GM18873 (cell line): ENCODE results near the gene ADM2.

ENCODE experiments used
- ATAC-seq: cut with Tn5 transposase; IDR thresholded peaks from one replicate; pipeline ENCODE4 v1.9.1; 2021; ENCODE audit warnings: mild to moderate bottlenecking, moderate library complexity, moderate number of reproducible peaks; ENCODE audit not compliant: unreplicated experiment, low FRiP score

Gene ADM2

GRCh38 chr22:50522806-50523438 lies 41.6 kb downstream of the ADM2 start:
- no peak for ATAC-seq

GRCh38 chr22:50523458-50523805 lies 42.1 kb downstream of the ADM2 start:
- ATAC-seq, result no peak

- ATAC-seq, result no peak
Observed at GRCh38 chr22:50523806-50524675, 42.7 kb downstream of the ADM2 start.

- no peak for ATAC-seq
Observed at GRCh38 chr22:50524676-50525103, 43.3 kb downstream of the ADM2 start.

- ATAC-seq, result peak; percentile 33
Observed at GRCh38 chr22:50525104-50525857, 43.9 kb downstream of the ADM2 start, which contains the start of gene SCO2. TSS of gene SCO2 (minus strand) at chr22:50525598. CDS start at chr22:50524411, 1,187 bp downstream.

- no peak for ATAC-seq
Observed at GRCh38 chr22:50525858-50526107, 44.4 kb downstream of the ADM2 start.

GRCh38 chr22:50526108-50526833 lies 44.9 kb downstream of the ADM2 start:
- peak; percentile 13 for ATAC-seq

GRCh38 chr22:50526834-50527801 lies 45.8 kb downstream of the ADM2 start:
- no peak for ATAC-seq

GRCh38 chr22:50527921-50528681 lies 46.8 kb downstream of the ADM2 start:
- ATAC-seq, result no peak

- ATAC-seq, result no peak
Observed at GRCh38 chr22:50528682-50529415, 47.5 kb downstream of the ADM2 start.

GRCh38 chr22:50529416-50529896 lies 48.1 kb downstream of the ADM2 start:
- no peak for ATAC-seq

GRCh38 chr22:50529897-50530579 lies 48.7 kb downstream of the ADM2 start, which contains the start of gene TYMP:
TSS of gene TYMP (minus strand) at chr22:50530012. CDS start at chr22:50529709, 303 bp downstream.
- ATAC-seq, result no peak

- ATAC-seq, result no peak
Observed at GRCh38 chr22:50530580-50530876, 49.2 kb downstream of the ADM2 start.

GRCh38 chr22:50530877-50531545 lies 49.7 kb downstream of the ADM2 start:
- no peak for ATAC-seq

- ATAC-seq, result no peak
Observed at GRCh38 chr22:50531546-50531961, 50.2 kb downstream of the ADM2 start.

GRCh38 chr22:50531962-50532674 lies 50.8 kb downstream of the ADM2 start:
- no peak for ATAC-seq
